Measurements from ENCODE around the gene MS4A6A.

DNA sequence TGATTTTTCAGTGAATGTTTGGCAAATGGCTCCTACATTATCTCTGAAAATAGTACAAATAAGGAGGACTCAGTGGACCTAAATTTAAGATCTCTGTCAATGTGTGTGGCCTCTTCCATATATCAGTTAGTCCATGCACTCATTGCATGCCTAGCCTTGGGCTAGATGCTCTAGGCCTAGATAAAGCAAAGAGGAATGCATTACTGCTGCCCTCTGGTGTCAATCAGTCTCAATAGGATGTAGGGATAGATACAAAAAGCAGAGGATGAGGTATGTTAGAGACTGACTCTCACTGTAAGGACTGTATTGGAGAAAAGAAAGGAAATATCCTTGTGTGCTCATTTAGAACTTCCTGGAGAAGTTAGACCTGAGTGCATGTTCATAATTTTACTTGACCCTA is 52.4 kb downstream of the MS4A6A start:
- TF ChIP-seq POLR2A (IDR thresholded peaks at IDR 0.05): no peak
- TF ChIP-seq, protein P1, sequence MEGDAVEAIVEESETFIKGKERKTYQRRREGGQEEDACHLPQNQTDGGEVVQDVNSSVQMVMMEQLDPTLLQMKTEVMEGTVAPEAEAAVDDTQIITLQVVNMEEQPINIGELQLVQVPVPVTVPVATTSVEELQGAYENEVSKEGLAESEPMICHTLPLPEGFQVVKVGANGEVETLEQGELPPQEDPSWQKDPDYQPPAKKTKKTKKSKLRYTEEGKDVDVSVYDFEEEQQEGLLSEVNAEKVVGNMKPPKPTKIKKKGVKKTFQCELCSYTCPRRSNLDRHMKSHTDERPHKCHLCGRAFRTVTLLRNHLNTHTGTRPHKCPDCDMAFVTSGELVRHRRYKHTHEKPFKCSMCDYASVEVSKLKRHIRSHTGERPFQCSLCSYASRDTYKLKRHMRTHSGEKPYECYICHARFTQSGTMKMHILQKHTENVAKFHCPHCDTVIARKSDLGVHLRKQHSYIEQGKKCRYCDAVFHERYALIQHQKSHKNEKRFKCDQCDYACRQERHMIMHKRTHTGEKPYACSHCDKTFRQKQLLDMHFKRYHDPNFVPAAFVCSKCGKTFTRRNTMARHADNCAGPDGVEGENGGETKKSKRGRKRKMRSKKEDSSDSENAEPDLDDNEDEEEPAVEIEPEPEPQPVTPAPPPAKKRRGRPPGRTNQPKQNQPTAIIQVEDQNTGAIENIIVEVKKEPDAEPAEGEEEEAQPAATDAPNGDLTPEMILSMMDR (IDR thresholded peaks at IDR 0.05): no peak

Data from sigmoid colon (tissue), 3 donors.